IPS-18c (cell line): ENCODE data around the gene KIAA0930.

Source experiments
- H3K4me3 ChIP-seq: 2 replicates; pipeline ENCODE4 v1.7.0; 2013; ENCODE audit warnings: low read depth, mild to moderate bottlenecking, low read length, moderate library complexity; ENCODE audit not compliant: insufficient read depth
- H3K9me3 ChIP-seq: one replicate; pipeline ENCODE4 v1.6.1; 2013; ENCODE audit warnings: mild to moderate bottlenecking, low read length, moderate library complexity; ENCODE audit not compliant: control insufficient read depth, insufficient read depth

The KIAA0930 gene

DNA sequence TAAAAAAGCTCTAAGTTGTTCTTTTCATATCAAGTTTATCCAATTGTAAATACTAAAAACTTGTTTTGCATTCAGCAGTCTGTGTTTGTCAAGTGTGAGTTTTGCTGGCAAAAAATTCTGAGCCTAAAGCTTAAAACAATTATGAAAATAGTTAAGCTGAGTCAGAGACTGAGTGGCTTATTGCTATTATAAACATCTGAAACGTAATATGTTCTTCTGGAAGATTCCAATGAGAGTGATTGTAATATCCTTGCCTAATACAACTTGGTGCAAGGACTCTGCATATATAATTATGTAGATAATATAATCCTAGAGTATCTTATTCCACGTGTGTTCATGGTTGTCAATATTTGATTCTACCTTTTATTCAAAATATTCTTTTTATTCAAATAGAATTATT, 91.0 kb downstream of the KIAA0930 start:
- H3K4me3 ChIP-seq = no peak overlapping the region

GRCh38 chr22:45144916-45145315, 95.8 kb downstream of the KIAA0930 start:
- no peak overlapping the region for H3K4me3 ChIP-seq

More for the DNA sequence above, 91.0 kb downstream of the KIAA0930 start:
- H3K9me3 ChIP-seq = no peaks in the 10 kb centered on the region

DNA sequence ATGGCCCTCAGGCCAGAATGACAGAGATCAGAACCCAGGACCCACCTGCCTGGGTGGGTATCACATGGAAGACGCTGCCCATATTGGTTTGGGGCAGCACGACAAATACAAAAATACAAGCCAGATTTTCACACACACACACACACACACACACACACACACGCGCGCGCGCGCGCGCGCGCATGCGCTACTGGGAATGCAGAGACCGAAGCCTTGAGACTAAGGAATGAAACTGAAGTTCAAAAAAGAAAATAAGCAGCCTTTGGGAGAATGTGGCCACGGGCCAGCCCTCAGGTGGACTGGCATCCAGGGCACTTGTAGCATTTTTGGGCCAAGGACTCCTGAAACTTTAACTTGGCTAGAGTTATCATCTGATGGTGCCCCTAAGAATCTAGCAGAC, 98.3 kb downstream of the KIAA0930 start:
- Histone ChIP-seq H3K9me3 (peaks cover 2% of the 10 kb centered on the region), H3K4me3 (no peak overlapping the region)

More at GRCh38 chr22:45144916-45145315, 95.8 kb downstream of the KIAA0930 start:
- H3K9me3 ChIP-seq = peaks cover 2% of the 10 kb centered on the region
